ENCODE measurements around the gene AKNA.

Gene AKNA

DNA sequence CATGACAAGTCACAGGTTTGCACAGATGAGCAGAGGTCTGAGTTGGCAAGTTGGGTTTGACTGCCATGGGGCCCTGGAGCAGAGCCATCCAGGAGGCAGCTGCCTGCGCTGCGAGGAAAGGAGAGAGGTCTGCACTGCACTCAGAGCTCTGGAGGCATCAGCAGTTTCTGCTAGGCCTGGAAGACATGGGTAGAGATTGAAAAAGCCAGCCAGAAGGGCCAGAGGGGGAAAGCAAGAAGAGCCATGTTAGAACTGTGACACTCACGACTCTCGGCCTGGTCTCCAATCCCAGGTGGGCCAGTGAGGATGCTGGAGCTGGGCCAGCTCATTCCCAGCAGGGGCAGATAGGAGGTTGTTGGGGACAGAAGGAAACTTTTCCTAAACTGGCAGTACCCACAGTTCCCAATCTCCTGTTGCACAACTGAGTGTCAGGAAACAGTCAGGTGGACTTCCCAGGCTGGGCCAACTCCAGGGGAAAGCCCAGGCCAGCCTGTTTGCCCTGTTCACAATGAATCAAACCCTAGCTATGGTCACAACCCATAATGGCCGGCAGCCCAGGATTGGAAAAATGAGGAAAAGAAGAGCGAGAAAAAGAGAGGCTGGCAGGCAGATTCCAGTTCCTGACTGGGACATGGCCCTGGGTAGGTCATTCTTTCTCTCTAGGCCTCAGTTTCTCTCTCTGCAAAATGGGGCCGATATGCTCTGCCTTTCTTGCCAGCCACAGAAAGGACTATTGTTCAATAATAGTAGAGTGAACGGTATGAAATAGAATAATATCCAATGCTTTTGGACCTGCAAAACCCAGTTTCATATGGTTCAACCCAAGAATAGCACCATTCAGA is 72.7 kb downstream of the AKNA start:
- no peak for DNase-seq

DNA sequence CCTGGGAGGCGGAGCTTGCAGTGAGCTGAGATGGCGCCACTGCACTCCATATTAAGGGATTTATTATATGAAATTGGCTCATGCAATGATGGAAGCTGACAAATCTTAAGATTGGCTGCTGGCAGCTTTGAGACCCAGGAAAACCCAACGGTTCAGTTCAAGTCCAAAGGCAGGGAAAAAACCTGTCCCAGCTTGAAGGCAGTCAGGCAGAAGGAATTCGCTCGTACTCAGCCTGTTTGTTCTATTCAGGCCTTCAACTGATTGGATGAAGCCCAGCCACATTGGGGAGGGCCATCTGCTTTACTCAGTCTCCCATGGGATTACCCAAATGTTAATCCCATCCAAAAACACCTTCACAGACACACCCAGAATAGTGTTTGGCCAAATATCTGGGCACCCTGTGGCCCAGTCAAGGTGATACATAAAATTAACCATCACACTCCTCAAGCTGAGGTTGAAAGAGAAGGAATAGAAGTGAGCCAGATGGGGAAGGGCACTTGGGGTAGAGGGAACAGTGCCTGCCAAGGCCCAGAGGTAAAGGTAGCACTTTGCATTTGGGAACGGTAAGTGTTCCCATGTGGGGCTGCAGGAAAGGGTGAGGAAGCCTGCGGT is 73.4 kb downstream of the AKNA start:
- no peak for DNase-seq

DNA sequence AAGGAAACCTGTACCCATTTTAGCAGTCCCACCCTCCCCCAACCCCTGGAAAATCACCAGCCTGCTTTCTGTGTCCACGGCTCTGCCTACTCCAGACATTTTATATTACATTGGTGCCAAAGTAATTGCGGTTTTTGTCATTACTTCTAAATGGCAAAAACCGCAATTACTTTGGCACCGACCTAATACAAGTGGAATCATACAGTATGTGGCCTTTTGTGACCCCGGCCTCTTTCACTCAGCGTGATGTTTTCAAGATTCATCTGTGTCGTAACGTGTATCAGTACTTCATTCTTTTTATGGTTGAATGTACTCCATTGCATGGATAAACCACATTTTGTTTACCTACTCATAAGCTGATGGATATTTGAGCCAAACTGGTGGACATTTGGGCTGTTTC is 74.6 kb downstream of the AKNA start:
- no peak for DNase-seq

DNA sequence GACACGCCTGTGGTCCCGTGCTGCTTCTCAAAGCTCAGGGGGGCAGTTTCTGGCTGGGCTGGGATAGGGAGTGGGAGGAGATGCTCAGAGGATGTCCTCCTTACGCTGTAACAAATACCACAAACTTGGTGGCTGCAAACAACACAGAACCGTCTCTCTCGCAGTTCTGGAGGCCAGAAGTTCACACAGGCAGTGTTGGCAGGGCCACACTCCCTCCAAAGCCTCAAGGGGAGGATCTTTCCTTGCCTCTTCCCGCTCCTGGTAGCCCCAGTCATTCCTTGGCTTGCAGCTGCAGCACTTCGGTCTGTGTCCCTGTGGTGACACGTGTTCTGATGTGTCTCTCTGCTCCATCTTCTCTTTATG is 75.3 kb downstream of the AKNA start:
- no peak for DNase-seq

DNA sequence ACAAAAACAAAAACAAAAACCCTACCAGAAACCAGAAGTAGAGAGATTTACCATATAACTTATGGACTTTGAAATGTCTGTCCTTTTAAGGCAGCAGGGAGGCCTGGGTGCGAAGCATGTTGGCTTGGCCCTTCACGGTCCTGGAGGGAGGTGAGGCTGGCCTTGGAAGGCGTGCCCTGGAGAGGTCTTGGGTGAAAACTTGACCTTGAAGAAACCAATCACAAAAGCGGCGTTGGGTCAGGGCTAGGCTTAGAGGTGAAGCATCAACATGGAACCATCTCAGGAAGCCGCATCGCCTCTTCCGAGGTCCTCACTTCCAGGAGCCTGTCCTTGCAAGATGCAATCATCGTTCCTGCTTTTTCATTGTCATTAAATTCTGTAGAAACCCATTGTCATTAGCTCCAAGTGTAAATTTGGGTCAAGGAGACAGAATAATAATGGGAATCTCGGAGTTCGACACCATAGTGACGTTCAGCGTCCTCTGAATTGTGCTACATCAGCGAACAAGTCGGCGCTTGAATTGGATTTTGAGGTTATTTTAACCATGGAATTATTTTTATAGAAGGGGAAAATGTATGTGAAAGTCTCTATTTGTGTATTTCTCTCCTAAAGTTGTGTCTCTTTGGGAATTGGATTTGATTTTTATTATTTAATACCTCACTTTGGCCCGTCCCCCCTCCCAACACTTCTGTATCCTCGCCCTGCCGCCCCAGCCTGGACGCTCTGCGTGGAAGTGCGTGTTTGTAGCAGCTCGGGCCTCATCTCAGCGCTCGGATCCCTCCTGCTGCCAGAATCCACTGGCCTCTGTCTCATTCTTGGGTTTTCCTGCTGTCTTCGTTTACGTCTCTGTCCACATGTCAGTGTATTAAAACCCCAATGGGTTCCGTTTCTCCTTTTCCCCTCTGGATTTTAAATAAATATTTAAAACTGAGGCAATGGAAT is 75.9 kb downstream of the AKNA start:
- no peak for DNase-seq

DNA sequence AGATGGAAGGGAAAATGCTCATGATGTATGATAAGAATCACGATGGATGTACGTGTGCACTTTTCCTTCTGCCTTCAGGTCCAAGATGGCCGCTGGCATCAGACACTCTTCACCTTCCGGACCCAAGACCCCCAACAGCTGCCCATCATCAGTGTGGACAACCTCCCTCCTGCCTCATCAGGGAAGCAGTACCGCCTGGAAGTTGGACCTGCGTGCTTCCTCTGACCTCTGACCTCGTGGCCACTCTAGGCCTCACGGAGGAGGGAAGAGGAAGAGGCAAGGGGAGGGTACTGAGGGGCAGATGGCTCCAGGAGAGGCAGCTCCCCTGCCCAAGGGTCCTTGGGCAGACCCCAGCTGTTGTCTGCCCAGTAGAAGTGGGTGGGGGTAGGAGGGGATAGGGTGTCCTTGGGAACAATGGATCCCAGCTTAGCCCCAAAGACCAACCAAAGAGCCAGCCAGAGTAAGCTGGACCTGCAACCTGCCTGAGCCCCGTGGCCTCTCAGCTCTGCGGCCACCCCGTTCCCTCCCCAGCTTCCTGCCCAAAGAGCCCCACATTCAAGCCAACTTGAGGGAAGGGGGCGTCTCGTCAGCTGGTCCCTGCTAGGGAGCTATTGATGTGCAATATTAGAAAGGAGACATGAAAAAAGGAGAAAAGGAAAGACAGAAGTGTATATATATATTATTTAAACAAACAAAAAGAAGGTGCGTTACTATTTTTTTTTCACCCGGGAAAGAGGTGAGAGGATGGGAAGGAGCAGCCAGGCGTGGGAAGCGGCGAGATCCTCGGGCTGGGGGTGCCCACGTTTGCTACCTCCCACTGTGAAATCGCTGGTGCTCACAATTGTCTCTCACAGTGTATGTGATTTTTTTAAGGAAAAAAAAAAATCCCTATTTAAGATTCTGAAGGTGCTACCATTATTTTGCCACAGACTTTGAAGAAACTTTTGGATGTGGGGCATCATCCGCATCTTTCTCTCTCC is 77.0 kb downstream of the AKNA start:
- no peak for DNase-seq

DNA sequence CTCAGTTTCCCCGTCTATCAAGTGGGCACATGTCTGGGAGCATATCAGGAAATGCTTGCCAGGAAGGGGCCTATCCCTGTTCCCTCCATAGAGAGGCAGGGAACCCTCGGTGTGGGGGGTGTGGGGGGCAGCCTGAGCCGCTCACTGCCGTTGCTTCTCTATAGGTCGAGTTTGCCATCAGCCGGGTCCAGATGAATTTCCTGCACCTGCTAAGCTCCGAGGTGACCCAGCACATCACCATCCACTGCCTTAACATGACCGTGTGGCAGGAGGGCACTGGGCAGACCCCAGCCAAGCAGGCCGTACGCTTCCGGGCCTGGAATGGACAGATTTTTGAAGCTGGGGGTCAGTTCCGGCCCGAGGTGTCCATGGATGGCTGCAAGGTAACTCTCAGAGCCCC is 78.7 kb downstream of the AKNA start:
- DNase-seq: no peak

DNA sequence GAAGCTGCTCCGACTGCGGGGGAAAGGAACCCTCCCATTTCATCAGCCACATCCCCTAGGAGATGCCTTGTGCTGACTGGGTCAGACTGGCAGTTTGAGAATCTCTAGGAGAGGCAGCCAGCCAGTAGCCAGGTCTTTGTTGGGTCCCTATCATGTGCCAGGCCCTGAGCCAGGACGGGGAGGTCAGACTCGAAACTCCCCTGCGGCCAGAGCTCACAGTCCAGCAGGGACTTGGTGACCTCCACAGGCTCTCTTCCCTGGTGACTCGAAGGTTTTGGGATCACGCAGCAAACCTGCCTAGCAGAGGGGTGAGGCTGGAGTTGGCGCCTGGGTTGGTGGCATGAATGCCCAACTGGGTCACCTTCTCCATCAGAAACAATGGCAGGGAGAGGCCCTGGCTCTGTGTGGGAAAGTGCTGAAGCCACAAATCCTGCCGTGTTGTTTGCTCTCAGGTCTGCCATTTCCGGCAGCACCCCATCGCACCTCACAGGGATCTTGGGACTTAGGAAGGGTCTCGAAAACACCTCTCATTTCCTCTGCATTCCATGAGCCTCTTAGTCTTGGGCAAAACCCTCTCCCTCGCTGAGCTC is 79.3 kb downstream of the AKNA start:
- DNase-seq: no peak

DNA sequence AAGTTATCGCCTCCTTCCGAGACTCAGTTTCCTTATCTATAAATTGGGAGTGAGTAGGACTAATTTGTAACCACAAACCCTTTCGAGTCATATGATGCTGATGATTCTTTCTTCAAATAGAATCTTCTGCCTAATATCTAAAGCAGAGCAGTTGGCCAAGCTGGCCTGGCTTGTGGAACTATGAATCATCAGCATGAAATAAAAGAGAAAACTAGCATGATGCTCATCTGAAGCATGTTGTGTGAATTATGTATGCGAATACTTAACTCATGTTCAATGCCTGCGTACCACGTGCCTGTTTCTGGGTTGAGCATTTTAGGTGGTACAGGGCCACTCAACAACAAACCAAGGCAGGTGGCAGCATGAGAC is 79.9 kb downstream of the AKNA start:
- DNase-seq: no peak

DNA sequence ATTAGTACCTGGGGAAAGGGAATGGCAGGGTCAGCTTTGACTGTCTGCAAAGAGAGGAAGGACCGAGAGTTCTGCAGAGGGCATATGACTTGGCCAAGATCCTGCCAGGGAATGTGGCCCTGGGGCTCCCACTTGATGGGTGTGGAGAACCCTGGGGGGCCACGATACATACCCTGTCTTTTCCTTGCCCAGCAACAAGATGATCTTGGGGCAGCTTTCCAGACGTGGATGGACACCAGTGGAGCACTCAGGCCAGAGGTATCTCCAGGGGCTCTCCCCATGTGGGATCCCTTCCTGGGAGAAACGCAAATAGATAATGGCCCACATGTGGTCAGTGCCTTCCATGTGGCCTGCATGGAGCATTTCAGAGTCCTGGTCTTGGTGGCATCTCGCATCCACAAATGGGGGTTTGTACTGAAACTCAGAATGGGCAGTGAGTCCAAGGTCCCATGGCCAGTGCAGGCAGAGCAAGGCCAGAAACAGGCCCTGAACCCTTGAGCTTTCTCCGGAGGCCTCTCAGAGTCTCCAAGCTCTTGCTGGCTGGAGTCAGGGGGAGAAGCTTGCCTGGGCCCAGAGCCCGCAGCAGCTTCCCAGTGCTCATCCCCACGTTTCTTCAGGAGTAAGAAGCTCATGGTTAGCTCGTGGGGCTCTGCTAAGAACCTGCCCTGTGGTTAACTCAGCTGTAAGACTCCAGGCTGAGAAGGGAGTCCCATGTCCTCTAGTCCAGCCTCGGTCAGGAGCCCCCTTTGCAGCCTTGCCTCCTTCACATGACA is 83.2 kb downstream of the AKNA start:
- no peak for DNase-seq

DNA sequence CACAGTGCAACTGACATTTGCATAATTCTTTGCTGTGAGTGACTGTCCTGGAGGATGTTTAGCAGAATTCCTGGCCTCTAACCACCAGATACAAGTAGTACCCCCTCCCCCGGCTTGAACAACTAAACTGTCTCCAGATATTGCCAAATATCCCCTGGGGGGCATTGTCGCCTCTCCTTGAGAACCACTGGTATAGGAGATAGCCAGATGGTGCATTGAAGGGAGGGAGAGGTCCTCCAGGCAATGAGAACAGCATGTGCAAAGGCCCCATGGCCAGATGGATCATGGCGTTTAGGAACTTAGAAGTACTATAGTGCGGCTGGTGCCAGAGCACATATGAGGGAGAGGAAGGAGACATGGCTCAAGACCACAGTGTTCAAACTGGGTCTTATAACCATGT is 83.8 kb downstream of the AKNA start:
- DNase-seq: no peak

DNA sequence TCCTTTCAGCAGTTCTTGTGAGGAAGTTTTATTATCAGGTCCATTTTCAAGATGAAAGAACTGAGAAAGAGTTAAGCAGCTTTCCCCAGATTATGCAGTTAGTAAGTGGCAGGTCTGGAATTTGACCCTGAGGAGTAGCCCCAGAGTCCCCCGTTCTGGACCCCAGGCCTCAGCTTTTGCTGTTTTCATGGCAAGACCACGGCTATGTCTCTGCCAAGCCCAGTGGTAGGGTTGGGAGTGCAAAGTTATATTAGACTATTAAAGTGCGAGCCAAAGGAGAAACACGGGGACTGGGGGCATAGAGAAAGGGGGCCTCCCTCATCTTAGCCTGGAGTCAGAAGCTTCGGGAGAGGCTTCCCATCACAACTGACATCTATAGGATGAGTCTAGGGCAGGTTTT is 84.2 kb downstream of the AKNA start:
- DNase-seq: no peak

DNA sequence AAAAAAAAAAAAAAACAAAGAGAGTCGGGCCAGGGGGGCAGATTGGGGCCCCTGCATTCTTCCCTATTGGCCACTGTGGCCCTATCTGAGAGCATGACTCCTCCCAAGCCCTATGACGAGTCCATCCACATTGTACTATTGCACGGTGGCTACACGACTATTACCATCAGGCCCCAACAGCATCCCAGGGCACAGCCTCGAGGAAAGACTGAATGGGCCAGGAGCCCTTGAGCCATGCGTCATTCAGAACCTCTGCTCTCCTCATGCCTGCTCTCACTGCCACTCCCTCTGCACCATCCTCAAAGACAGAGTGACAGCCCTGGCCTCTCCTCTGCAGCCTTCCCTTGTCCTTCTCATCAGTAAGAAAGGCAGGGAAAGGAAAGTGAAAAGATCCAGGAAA is 85.1 kb downstream of the AKNA start:
- DNase-seq: no peak

DNA sequence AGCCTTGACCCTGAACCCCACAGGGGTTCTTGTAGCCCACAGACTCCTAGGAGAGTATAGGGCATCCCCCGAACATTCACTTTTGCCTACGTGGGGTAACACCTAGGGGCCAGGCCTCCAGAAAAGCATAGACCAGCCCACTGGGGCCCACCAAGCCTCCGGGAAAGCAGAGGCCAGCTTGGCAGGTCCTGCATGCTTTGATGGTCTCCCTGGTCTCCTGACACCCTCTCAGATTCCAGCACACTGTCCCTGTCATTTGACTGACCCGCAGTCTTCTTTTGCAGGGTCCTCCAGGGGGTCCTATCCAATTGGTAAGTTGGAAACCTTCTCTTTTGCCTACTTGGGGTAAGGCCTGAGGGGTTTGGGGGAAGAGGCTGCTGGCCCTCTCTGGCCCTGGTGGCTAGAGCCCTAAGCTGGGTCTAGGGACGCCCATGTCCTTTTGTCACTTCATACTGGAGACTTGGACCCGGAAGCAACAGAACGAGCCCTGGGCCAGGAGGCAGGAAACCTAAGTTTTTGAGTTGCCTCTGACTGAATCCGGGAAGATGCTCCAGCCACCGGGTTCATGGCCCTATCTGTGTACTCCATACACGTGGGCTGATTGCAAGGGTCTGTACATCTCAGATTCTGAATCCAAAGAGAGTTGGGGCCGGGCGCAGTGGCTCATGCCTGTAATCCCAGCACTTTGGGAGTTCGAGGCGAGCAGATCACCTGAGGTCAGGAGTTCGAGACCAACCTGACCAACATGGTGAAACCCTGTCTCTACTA is 85.8 kb downstream of the AKNA start:
- DNase-seq: no peak

DNA sequence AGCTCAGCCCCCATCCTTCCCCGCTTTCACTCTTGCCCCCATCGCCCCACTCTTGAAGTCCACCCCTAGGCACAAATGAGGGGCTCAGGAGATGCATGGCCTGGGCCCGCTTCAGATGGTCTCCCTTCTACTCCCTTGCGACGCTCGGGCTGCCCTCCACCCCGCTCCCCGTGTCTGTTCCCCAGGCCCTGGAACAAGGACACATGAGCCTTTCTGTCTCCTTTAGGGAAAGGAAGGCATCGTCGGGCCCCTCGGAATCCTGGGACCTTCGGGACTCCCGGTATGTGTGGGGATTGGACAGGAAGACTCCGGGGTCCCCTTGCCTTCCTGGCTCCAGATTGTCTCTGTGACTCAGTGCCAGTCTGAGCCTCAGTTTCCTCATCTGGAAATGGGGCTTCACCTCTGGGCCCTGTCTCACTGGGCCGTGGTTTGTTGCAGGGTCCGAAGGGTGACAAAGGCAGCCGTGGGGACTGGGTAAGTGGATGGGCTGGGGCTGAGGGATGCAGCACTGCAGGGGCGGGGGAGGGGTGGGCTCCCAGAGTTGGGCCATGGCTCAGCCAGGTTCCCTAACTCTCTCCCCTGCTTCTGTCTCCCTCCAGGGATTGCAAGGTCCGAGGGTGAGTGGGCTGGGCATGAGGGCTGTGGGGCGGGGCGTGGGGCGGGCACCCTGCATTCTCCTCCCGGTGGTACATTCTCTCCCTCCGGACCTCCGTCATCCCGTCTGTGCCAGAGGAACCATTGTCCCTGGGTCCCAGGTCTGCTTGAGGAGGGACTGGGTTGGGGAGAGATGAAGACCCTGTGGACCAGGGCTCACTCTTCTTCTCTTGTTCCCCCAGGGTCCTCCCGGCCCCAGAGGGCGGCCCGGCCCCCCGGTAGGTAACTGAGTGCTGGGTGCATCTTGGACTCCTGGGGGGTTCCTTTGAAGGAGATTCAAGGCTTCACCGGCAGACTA is 86.7 kb downstream of the AKNA start:
- no peak for DNase-seq

DNA sequence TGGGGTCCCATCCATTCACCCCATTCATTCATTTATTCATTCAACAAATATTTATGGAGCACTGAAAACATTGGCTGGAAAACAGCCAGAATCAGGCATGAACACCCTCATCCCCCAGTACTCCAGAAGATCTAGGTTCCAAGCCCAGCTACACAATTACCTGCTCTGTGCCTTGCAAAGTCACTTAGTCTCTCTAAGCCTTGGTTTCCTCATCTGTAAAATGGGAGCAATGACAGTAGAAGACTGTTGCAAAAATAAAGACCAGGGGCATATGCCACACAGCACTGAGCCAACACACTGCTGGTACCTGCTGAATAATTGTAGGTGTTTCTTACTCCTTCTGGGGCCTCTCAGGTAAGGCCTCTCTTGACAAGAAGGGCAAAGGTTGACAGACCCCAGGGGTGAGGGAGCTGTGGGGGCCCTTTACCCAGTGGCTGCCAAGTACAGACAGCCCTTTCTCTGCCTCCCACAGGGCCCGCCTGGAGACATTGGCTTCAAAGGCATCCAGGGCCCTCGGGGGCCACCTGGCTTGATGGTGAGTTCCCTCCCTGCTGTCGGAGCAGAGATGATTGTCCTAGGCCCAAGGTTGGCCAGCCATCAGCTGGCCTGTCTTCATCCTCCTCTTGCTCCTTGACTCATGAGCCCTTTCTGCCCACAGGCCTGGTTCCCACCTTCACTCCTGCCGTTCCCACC is 87.5 kb downstream of the AKNA start:
- no peak for DNase-seq

DNA sequence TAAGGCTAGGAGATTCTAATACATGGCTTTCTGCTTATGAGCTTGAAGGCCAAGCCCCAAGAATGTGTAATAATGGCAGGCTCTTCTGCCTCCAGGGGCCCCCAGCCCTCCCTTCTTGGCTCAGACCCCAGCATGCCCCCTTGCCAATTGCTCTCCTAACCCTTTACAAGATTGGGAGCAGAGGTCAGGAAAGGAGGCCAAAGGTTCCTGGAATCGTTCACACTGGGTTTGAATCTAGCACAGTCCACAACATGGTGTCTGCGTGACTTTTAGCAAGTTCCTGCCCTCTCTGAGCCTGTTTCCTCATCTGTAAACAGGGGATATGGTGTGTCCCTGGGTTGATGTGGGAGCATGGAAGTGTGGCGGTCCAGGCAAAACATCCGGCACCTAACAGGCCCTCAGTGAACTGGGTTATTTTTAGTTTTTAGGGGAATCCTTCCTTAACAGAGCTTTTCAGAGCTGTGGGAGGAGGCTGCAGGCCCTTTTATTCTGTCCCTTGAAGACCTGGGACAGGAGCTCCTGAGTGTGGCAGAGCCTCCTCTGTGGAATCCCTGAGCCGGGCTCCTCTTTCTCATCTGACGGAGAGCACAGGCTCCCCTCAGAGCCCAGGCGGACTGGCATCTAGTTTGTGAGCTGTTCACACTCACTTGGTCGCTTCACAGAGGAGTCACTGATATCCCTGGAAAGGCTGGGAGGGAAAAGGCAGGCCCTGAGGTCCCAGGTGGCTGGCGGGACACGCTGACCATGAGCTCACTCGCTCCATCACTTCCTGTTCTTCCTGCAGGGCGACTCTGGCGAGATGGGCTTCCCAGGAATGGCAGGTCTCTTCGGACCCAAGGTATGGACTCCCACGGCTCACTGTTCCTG is 88.3 kb downstream of the AKNA start:
- no peak for DNase-seq

DNA sequence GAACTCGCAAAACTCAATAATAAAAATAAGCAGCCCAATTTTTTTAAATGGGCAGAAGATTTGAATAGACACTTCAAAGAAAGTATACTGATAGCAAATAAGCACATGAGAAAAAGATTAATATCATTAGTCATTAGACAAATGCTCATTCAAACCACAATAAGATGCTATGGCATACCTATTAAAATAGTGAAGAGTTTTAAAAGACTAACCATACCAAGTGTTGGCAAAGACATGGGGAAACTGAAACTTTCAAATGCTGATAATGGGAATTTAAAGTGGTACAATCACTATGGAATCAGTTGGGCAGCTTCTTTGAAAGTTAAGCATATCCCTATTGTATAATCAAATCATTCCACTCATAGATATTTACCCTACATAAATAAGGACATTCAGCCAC is 91.4 kb downstream of the AKNA start:
- DNase-seq: no peak
